Sigmoid colon (tissue), 7 donors: ENCODE results near the gene SYNPO. TPM values are rescaled to one million over a fixed set of nuclear protein-coding genes. Genes with fewer than 3 reads are reported as not detected.
A peak's percentile ranks its signal among the peaks of the same experiment; 100 is the strongest.

Experiments used
- DNase-seq: peaks from one replicate; pipeline ENCODE4 v3.0.0-alpha.2; 2019
- H3K27ac ChIP-seq, 4 donors: fragments of 200-600 bp; sonication (generic); one replicate each; pipeline ENCODE4 v1.5.1; 2016 to 2019; ENCODE audit warnings: mild to moderate bottlenecking in 1 of 4
- H3K27me3 ChIP-seq, 3 donors: fragments of 200-600 bp; sonication (generic); one replicate each; pipeline ENCODE4 v1.5.1; 2019; ENCODE audit warnings: mild to moderate bottlenecking in 1 of 3
- H3K36me3 ChIP-seq, 4 donors: fragments of 200-600 bp; sonication (generic); one replicate each; pipeline ENCODE4 v1.5.1; 2016 to 2019
- H3K4me1 ChIP-seq, 4 donors: fragments of 200-600 bp; sonication (generic); one replicate each; pipeline ENCODE4 v1.5.1; 2017 to 2019
- H3K4me3 ChIP-seq, 4 donors: fragments of 200-600 bp; sonication (generic); one replicate each; pipeline ENCODE4 v1.5.1; 2017 to 2019; ENCODE audit warnings: mild to moderate bottlenecking in 2 of 4, moderate library complexity in 1 of 4
- H3K9me3 ChIP-seq, 4 donors: fragments of 200-600 bp in 3 of 4; sonication (generic) in 3 of 4; one replicate each; pipeline versions ENCODE4 v1.5.1 to v1.6.1; 2013 to 2019
- EP300 ChIP-seq, 4 donors: sonication (generic); formaldehyde crosslinking; IDR thresholded peaks; one replicate each; pipeline ENCODE4 v1.6.1; 2017; ENCODE audit warnings: antibody characterized with exemption in 4 of 4
- POLR2A ChIP-seq, 2 donors: fragments of 450-650 bp; IDR thresholded peaks; one replicate each; pipeline ENCODE4 v1.6.1; 2016; ENCODE audit warnings: antibody characterized with exemption in 2 of 2, mild to moderate bottlenecking in 2 of 2, moderate library complexity in 2 of 2
- POLR2AphosphoS5 ChIP-seq, 4 donors: sonication (generic); formaldehyde crosslinking; IDR thresholded peaks; one replicate each; pipeline ENCODE4 v1.6.1; 2017; ENCODE audit warnings: antibody characterized with exemption in 4 of 4
- WGBS, 2 donors: extraction: QIAGEN DNeasy Blood & Tissue Kit; methylation state at CpG; one replicate each; pipeline ENCODE4 v1.1.7; 2013; 5-methylcytosine and 5-hydroxymethylcytosine counted together
- intact Hi-C: fragments of 100-400 bp; cut with DNase I; formaldehyde crosslinking; loops from one replicate; pipeline ENCODE4 v1.15.1; 2023
- polyA plus RNA-seq, 3 donors: library from polyadenylated mRNA; stranded (reverse); fragments of 200-250 nt; gene quantifications; one replicate each; pipeline ENCODE4 v1.2.3, GENCODE V29; 2013
- total RNA-seq, 4 donors: library from RNA; depleted of rRNA; stranded (reverse); fragments of >200 nt; gene quantifications; one replicate each; pipeline ENCODE4 v1.1.0, GENCODE V29; 2016
- TF ChIP-seq, protein P1 (sequence below), 4 experiments: fragments of 450-650 bp in 3 of 4; fragments of 200-600 bp in 1 of 4; IDR thresholded peaks; one replicate each; pipeline ENCODE4 v1.5.1; 2016 to 2019; ENCODE audit warnings: antibody characterized with exemption in 4 of 4, mild to moderate bottlenecking in 3 of 4, moderate library complexity in 2 of 4
- donor health status: healthy with polysubstance abuse.
- donor health status: Bipolar disorder and iron deficiency.
- donor health status: healthy.

The SYNPO gene
- total and polyA plus RNA-seq, 7 donors = 7.1 to 30.1 (median 18.6) TPM

DNA sequence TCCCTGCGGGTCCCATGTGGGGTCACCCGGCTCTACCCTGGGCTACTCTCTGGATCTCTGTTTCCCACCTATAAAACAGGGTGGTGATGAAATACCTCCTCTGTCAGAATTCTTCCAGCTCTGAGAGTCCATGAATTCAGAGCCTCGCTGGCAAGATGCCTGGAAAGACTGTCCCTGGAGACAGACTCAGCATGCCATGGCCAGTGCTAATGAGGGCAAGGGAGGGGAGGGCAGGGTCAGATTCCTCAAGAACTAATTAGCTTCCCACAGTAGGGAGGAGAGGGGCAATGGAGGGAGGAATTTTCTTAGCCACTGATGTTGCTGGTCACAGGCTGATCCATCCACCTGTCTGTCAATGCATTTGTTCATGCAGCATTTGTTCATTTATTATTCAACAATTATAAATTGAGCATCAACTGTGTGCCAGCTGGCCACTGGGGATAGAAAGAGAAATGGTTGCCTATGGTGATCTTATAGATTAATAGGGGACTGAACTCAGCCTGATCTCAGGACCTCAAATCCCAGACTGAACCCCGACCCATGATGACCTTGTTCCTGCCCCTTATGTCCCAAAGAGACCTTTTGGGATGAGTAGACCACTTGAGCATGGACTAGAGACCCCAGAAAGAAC is 4.7 kb downstream of the SYNPO start:
- Histone ChIP-seq H3K4me1 (peaks cover 0 to 70% (median 60%) of the 10 kb centered on the region in 4 donors), H3K9me3 (no peaks in the 10 kb centered on the region), H3K27me3 (no peaks in the 10 kb centered on the region), H3K27ac (peak overlapping the region; percentile 22 to 85 (median 70)), H3K4me3 (no peak overlapping the region), H3K36me3 (peaks cover 0 to 21% (median 8%) of the 10 kb centered on the region in 4 donors)
- intact Hi-C loops = no loop called here
- 81 to 87% methylated on average over 4 of the region's 4 CpGs for WGBS, 2 donors
- DNase-seq = peak; percentile 85
- no peak for TF ChIP-seq POLR2A (IDR thresholded peaks at IDR 0.05)
- TF ChIP-seq POLR2AphosphoS5 (IDR thresholded peaks at IDR 0.05) = peak in 1 of 4 donors; percentile 10

DNA sequence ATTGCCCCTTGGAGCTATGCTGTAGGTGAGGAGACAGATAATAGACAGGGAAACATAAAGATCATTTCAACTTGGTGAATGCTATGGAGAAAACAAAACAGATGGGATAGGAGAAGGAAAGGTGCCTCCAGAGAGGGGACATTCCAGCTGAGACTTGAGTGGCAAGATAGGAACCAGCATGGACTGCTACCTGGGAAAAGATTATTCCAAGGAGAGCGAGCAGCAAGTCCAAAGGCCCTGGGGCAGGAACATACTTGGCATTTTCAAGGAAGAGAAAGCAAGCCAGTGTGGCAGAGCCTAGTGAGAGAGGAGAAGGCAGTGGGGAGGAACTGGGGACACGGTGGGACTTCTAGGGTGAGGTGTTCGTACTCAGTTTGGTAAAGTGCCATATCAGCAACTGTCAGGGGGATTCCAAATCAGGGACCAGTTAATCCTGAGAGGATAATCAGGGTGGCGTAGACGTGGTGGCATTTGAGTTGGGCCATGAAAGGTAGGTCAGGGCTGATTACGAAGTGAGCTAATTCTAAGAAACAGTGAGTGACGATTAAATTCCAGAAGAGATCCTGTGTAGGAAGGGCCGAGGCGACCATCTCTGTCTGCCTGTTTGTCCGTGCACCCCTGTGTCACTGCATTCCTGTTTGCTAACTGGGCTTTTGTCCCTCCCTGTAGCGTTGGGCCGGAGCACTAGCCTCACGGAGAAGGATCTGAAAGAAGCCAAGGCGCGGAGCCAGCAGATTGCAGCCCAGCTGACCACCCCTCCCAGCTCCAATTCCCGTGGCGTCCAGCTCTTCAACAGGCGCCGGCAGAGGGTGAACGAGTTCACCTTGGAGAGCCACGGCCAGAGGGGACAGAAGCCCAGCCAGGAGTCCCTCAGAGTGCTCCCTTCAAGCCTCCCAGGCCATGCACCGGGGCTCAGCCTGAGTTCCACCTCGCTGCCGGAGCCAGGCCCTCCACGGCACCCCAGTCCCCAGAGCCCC is 7.1 kb downstream of the SYNPO start:
- Histone ChIP-seq H3K9me3 (no peaks in the 10 kb centered on the region), H3K36me3 (peaks cover 0 to 22% (median 9%) of the 10 kb centered on the region in 4 donors), H3K27ac (peak overlapping the region in 3 of 4 donors; percentile 7 to 43 (median 38)), H3K4me1 (peaks cover 0 to 62% (median 38%) of the 10 kb centered on the region in 4 donors), H3K27me3 (no peaks in the 10 kb centered on the region), H3K4me3 (no peak overlapping the region)
- intact Hi-C loops = no loop called here
- TF ChIP-seq EP300 (IDR thresholded peaks at IDR 0.05) (no peak), POLR2A (IDR thresholded peaks at IDR 0.05) (no peak), POLR2AphosphoS5 (IDR thresholded peaks at IDR 0.05) (no peak)
- TF ChIP-seq, protein P1, sequence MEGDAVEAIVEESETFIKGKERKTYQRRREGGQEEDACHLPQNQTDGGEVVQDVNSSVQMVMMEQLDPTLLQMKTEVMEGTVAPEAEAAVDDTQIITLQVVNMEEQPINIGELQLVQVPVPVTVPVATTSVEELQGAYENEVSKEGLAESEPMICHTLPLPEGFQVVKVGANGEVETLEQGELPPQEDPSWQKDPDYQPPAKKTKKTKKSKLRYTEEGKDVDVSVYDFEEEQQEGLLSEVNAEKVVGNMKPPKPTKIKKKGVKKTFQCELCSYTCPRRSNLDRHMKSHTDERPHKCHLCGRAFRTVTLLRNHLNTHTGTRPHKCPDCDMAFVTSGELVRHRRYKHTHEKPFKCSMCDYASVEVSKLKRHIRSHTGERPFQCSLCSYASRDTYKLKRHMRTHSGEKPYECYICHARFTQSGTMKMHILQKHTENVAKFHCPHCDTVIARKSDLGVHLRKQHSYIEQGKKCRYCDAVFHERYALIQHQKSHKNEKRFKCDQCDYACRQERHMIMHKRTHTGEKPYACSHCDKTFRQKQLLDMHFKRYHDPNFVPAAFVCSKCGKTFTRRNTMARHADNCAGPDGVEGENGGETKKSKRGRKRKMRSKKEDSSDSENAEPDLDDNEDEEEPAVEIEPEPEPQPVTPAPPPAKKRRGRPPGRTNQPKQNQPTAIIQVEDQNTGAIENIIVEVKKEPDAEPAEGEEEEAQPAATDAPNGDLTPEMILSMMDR (IDR thresholded peaks at IDR 0.05) = no peak
- WGBS, 2 donors = 82 to 85% methylated on average over 25 of the region's 25 CpGs
- peak; percentile 90 for DNase-seq

DNA sequence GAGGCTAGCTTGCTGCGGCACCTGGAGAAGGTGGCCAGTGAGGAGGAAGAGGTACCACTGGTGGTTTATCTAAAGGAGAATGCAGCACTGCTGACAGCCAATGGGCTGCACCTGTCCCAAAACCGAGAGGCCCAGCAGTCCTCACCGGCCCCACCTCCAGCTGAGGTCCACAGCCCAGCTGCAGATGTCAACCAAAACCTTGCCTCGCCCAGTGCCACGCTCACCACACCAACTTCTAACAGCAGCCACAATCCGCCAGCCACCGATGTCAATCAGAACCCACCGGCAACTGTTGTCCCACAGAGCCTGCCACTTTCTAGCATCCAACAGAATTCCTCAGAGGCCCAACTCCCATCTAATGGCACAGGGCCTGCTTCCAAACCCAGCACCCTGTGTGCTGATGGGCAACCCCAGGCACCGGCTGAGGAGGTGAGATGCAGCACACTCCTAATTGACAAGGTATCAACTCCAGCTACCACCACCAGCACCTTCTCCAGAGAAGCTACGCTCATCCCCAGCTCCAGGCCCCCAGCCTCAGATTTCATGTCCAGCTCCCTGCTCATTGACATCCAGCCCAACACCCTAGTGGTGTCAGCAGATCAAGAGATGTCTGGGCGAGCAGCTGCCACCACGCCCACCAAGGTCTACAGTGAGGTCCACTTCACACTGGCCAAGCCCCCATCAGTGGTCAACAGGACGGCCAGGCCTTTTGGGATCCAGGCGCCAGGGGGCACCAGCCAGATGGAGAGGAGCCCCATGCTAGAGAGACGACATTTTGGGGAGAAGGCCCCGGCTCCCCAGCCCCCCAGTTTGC is 8.0 kb downstream of the SYNPO start:
- no peaks in the 10 kb centered on the region for H3K9me3 ChIP-seq
- H3K4me1 ChIP-seq = peaks cover 0 to 60% (median 31%) of the 10 kb centered on the region in 4 donors
- H3K27ac ChIP-seq = peak overlapping the region in 2 of 4 donors; percentile 38 to 43
- 92 to 93% methylated on average over 16 of the region's 16 CpGs for WGBS, 2 donors
- peaks cover 0 to 22% (median 9%) of the 10 kb centered on the region in 4 donors for H3K36me3 ChIP-seq
- TF ChIP-seq POLR2AphosphoS5 (IDR thresholded peaks at IDR 0.05) = no peak
- no peak overlapping the region for H3K4me3 ChIP-seq
- H3K27me3 ChIP-seq = no peaks in the 10 kb centered on the region
- intact Hi-C loops = no loop called here
- no peak for DNase-seq

DNA sequence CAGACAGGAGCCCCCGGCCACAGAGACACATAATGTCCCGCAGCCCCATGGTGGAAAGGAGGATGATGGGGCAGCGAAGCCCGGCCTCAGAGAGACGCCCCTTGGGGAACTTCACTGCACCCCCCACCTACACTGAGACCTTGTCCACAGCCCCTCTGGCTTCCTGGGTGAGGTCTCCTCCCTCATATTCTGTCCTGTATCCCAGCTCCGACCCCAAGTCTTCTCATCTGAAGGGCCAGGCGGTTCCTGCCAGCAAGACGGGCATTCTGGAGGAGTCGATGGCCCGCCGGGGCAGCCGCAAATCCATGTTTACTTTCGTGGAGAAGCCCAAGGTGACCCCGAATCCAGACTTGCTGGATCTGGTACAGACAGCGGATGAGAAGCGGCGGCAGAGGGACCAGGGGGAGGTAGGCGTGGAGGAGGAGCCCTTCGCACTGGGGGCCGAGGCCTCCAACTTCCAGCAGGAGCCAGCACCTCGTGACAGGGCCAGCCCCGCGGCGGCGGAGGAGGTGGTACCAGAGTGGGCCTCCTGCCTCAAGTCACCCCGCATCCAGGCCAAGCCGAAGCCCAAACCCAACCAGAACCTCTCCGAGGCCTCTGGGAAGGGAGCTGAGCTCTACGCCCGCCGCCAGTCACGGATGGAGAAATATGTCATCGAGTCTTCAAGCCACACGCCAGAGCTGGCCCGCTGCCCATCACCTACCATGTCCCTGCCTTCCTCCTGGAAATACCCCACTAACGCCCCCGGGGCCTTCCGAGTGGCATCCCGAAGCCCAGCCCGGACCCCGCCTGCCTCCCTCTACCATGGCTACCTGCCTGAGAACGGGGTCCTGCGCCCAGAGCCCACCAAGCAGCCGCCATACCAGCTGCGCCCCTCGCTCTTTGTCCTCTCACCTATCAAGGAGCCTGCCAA is 8.9 kb downstream of the SYNPO start:
- no peak for TF ChIP-seq EP300 (IDR thresholded peaks at IDR 0.05)
- TF ChIP-seq, protein P1 (IDR thresholded peaks at IDR 0.05) = no peak
- no peak for TF ChIP-seq POLR2A (IDR thresholded peaks at IDR 0.05)
- TF ChIP-seq POLR2AphosphoS5 (IDR thresholded peaks at IDR 0.05) = no peak
- peaks cover 0 to 22% (median 9%) of the 10 kb centered on the region in 4 donors for H3K36me3 ChIP-seq
- no peak for DNase-seq

More for the DNA sequence above, 8.9 kb downstream of the SYNPO start:
- no peaks in the 10 kb centered on the region for H3K9me3 ChIP-seq
- no peaks in the 10 kb centered on the region for H3K27me3 ChIP-seq
- 94 to 95% methylated on average over 46 of the region's 46 CpGs for WGBS, 2 donors
- H3K27ac ChIP-seq = no peak overlapping the region
- intact Hi-C loops = loop anchor here (5.0 kb wide), 1 partner anchor 32 kb away; no protein-coding TSS in a partner anchor
- peaks cover 0 to 53% (median 25%) of the 10 kb centered on the region in 4 donors for H3K4me1 ChIP-seq
- no peak overlapping the region for H3K4me3 ChIP-seq
